CD4-positive, alpha-beta memory T cell (primary cell): ENCODE data around the gene FAM210A. TPM values are rescaled to one million over a fixed set of nuclear protein-coding genes. Genes with fewer than 3 reads are reported as not detected.
"Not testable (repeated sequence)": the region's sequence is repeated elsewhere in the genome, so short reads cannot be mapped to it uniquely, and the experiment has no call there.

Source experiments
- CTCF ChIA-PET: fragments of 350-600 bp; sonication (Branson Sonifier 250); formaldehyde crosslinking; loops from one replicate; lab custom pipeline; 2021; ENCODE audit warnings: inconsistent platforms; ENCODE audit not compliant: partially characterized antibody; lab: Charles Lee
- POLR2A ChIA-PET: fragments of 350-600 bp; sonication (Branson Sonifier 250); formaldehyde crosslinking; loops from one replicate; lab custom pipeline; 2021; ENCODE audit not compliant: partially characterized antibody; lab: Charles Lee
- DNase-seq, 5 donors: peaks; one replicate each; pipeline versions ENCODE4 v3.0.0 to v3.0.0-alpha.2; 2020 to 2022; ENCODE audit warnings: mixed read lengths in 1 of 5
- H3K27ac ChIP-seq: one replicate; pipeline ENCODE4 v1.7.0; 2013; ENCODE audit warnings: low read depth, low read length
- H3K27me3 ChIP-seq: 2 replicates; pipeline ENCODE4 v1.7.0; 2013; ENCODE audit warnings: mild to moderate bottlenecking, low read length, moderate library complexity; ENCODE audit not compliant: insufficient read depth
- H3K36me3 ChIP-seq: 2 replicates; pipeline ENCODE4 v1.7.0; 2013; ENCODE audit warnings: mild to moderate bottlenecking, low read length, moderate library complexity; ENCODE audit not compliant: insufficient read depth
- H3K4me1 ChIP-seq: 2 replicates; pipeline ENCODE4 v1.7.0; 2013; ENCODE audit warnings: mild to moderate bottlenecking, low read length, moderate library complexity; ENCODE audit not compliant: insufficient read depth
- H3K4me3 ChIP-seq, 2 donors: one replicate each; pipeline ENCODE4 v1.7.0; 2013; ENCODE audit warnings: low read length in 2 of 2, mild to moderate bottlenecking in 1 of 2
- H3K9me3 ChIP-seq, 2 donors: one replicate each; pipeline ENCODE4 v1.7.0; 2013; ENCODE audit warnings: low read length in 2 of 2, control low read depth in 1 of 2; ENCODE audit not compliant: control insufficient read depth in 1 of 2
- H3K27ac Mint-ChIP-seq, 7 donors: one replicate each; pipeline ENCODE4 v1.8.0; 2020 to 2021; ENCODE audit warnings: mixed read lengths in 7 of 7, mild to moderate bottlenecking in 6 of 7, inconsistent platforms in 3 of 7, moderate library complexity in 3 of 7
- H3K27me3 Mint-ChIP-seq, 2 donors: one replicate each; pipeline ENCODE4 v1.8.0; 2020 to 2021; ENCODE audit warnings: mixed read lengths in 2 of 2
- H3K36me3 Mint-ChIP-seq, 2 donors: one replicate each; pipeline ENCODE4 v1.8.0; 2020 to 2021; ENCODE audit warnings: mixed read lengths in 2 of 2, inconsistent platforms in 1 of 2, mild to moderate bottlenecking in 1 of 2
- H3K4me1 Mint-ChIP-seq, 4 donors: one replicate each; pipeline ENCODE4 v1.8.0; 2020 to 2021; ENCODE audit warnings: mixed read lengths in 4 of 4, mild to moderate bottlenecking in 1 of 4
- H3K4me3 Mint-ChIP-seq, 8 donors: one replicate each; pipeline ENCODE4 v1.8.0; 2020 to 2021; ENCODE audit warnings: mixed read lengths in 8 of 8, mild to moderate bottlenecking in 7 of 8, moderate library complexity in 6 of 8, inconsistent platforms in 3 of 8
- H3K9me3 Mint-ChIP-seq, 8 donors: one replicate each; pipeline ENCODE4 v1.8.0; 2020 to 2021; ENCODE audit warnings: mixed read lengths in 8 of 8, mild to moderate bottlenecking in 5 of 8, inconsistent platforms in 3 of 8, moderate library complexity in 1 of 8
- intact Hi-C: fragments of 100-400 bp; cut with micrococcal nuclease; formaldehyde crosslinking; loops from one replicate; pipeline ENCODE4 v1.15.1; 2023
- polyA plus RNA-seq, 2 donors: library from polyadenylated mRNA; unstranded; fragments of 300-500 nt; fragmentation: Illumina TruSeq; gene quantifications; one replicate each; pipeline ENCODE4 v1.2.3, GENCODE V29; 2021
- total RNA-seq, 2 experiments: library from RNA; stranded (reverse); gene quantifications; one replicate each; pipeline ENCODE4 v1.2.3, GENCODE V29; 2021

The FAM210A gene
- total and polyA plus RNA-seq, 4 experiments from 2014 or later = 9.4 to 13.7 (median 11.6) TPM

DNA sequence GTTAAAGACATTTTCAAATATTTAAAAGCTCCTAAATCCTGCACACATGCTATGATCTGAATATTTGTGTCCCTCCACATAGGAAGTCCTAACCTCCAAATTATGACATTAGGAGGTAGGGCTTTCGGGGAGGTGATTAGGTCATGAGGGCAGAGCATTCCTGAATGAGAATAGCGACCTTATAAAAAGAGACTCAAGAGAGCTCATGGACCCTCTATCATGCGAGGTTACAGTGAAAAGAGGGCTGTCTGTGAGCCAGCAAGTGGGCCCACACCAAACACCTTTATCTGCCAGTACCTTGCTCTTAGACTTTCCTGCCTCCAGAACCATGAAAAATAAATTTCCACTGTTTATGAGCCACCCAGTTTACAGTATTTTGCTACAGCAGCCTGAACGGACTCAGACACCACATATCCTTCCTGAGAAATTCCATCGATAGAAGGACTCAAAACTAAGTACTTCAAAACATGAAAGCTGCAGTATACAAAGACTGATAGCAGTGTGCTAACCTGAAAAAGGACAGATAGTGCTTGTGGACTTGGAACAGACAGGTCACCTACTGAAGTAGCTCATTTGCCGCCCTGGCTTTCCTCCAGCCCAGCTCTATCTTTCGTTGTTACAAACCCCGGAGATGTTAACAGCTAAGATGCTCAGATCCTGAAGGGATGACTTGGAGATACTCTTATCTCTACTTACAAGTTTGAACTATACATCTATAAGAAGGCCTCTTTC, 13.8 kb downstream of the FAM210A start:
- Mint-ChIP-seq H3K27me3 (no peaks in the 10 kb centered on the region), H3K9me3 (peaks cover 0 to 2% (median 0%) of the 10 kb centered on the region in 8 donors), H3K27ac (no peak overlapping the region), H3K4me1 (peaks cover 7 to 21% (median 15%) of the 10 kb centered on the region in 4 donors), H3K36me3 (peaks cover 7 to 24% of the 10 kb centered on the region in 2 donors), H3K4me3 (no peak overlapping the region)
- H3K4me1 ChIP-seq = no peaks in the 10 kb centered on the region
- DNase-seq = no peak
- ChIA-PET CTCF (no interaction called here), POLR2A (no interaction called here)
- H3K9me3 ChIP-seq = no peaks in the 10 kb centered on the region
- intact Hi-C loops = no loop called here
- H3K36me3 ChIP-seq = no peaks in the 10 kb centered on the region
- H3K27me3 ChIP-seq = no peaks in the 10 kb centered on the region
- H3K4me3 ChIP-seq = no peak overlapping the region
- H3K27ac ChIP-seq = no peak overlapping the region

DNA sequence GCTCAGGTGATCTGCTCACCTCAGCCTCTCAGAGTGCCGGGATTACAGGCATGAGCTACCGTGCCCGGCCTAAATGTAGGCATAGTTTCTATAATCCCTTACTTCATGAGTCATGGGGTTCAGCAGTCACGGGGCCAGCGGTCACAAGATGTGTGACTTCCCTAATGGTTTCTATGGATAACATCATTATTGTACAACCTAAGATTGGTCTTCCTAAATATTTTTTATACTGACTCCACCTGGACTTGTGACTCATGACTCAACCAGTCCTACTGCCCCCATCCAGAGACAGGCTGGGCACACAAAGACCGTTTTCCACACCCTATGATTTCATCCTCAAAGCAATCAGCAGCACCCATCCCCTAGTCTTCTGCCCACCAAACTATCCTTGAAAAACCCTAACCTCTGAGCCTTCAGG, 15.9 kb downstream of the FAM210A start:
- H3K27me3 ChIP-seq = no peaks in the 10 kb centered on the region
- ChIA-PET POLR2A (no interaction called here), CTCF (interaction anchor here (0.9 kb wide), 1 partner anchor 49 kb away, joined by 3 read pairs; no protein-coding TSS in a partner anchor)
- intact Hi-C loops = no loop called here
- H3K27me3 Mint-ChIP-seq = no peaks in the 10 kb centered on the region
- no peak overlapping the region for H3K27ac Mint-ChIP-seq
- H3K4me1 ChIP-seq = no peaks in the 10 kb centered on the region
- H3K36me3 Mint-ChIP-seq = peaks cover 16 to 26% of the 10 kb centered on the region in 2 donors
- H3K36me3 ChIP-seq = no peaks in the 10 kb centered on the region
- H3K27ac ChIP-seq = no peak overlapping the region
- H3K4me1 Mint-ChIP-seq = peaks cover 7 to 21% (median 15%) of the 10 kb centered on the region in 4 donors
- peaks cover 0 to 9% (median under 1%) of the 10 kb centered on the region in 8 donors for H3K9me3 Mint-ChIP-seq
- no peak overlapping the region for H3K4me3 ChIP-seq
- no peak overlapping the region for H3K4me3 Mint-ChIP-seq
- no peaks in the 10 kb centered on the region for H3K9me3 ChIP-seq
- no peak for DNase-seq

DNA sequence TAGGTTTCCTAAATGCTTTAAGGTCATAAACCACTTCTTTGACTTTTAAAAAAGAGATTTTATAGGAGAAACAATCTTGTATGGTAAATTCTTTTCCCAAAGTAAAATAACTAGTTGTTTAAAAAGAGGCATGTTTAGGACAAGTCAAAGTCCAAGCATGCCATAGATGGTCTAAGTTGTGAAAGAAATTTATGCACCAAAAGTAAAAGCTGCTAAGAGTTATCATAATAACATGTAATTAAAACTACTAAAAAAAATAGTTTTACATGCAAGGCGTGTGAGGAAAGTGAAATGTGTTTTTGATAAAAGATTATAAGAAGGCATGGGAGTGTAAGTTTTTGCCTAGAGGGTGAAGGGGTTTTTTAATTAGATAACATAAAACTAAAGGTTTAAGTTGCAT, 22.5 kb downstream of the FAM210A start:
- Histone ChIP-seq H3K27me3 (no peaks in the 10 kb centered on the region), H3K36me3 (no peaks in the 10 kb centered on the region), H3K9me3 (no peaks in the 10 kb centered on the region), H3K4me3 (no peak overlapping the region), H3K27ac (no peak overlapping the region), H3K4me1 (no peaks in the 10 kb centered on the region)
- POLR2A ChIA-PET = no interaction called here
- H3K36me3 Mint-ChIP-seq = peaks cover 25 to 47% of the 10 kb centered on the region in 2 donors
- H3K4me3 Mint-ChIP-seq = no peak overlapping the region
- H3K4me1 Mint-ChIP-seq = peaks cover 0 to 8% (median 3%) of the 10 kb centered on the region in 4 donors
- CTCF ChIA-PET = no interaction called here
- H3K9me3 Mint-ChIP-seq = peaks cover 0 to 40% (median 27%) of the 10 kb centered on the region in 8 donors
- no peak overlapping the region for H3K27ac Mint-ChIP-seq
- intact Hi-C loops = no loop called here
- H3K27me3 Mint-ChIP-seq = no peaks in the 10 kb centered on the region
- DNase-seq = no peak

DNA sequence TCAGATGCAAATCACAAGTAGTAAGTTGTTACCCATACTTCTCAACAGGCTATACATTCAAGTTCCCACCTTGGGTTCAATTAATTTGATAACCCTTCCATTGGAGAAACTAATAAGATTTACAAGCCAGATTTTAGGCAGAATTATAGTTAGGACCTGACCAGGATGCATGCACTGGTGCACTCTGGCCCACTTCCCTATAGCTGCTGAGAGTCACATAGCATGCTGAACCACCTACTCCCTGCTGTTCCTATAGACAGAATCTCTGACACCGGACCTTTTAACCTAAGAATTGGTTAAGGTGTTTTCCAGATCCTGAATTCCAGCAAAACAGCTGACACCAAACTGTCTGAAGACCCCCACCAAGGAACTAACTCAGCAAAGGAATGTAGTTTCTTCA, 26.2 kb downstream of the FAM210A start:
- intact Hi-C loops = no loop called here
- Mint-ChIP-seq H3K27ac (no peak overlapping the region), H3K4me1 (peaks cover 5 to 16% (median 11%) of the 10 kb centered on the region in 4 donors), H3K9me3 (peaks cover 0 to 44% (median 27%) of the 10 kb centered on the region in 8 donors), H3K27me3 (no peaks in the 10 kb centered on the region), H3K4me3 (no peak overlapping the region), H3K36me3 (peaks cover 20 to 43% of the 10 kb centered on the region in 2 donors)
- DNase-seq = no peak
- Histone ChIP-seq H3K9me3 (no peaks in the 10 kb centered on the region), H3K4me3 (no peak overlapping the region), H3K36me3 (no peaks in the 10 kb centered on the region), H3K27me3 (no peaks in the 10 kb centered on the region), H3K27ac (no peak overlapping the region), H3K4me1 (no peaks in the 10 kb centered on the region)
- POLR2A ChIA-PET = no interaction called here
- CTCF ChIA-PET = no interaction called here

DNA sequence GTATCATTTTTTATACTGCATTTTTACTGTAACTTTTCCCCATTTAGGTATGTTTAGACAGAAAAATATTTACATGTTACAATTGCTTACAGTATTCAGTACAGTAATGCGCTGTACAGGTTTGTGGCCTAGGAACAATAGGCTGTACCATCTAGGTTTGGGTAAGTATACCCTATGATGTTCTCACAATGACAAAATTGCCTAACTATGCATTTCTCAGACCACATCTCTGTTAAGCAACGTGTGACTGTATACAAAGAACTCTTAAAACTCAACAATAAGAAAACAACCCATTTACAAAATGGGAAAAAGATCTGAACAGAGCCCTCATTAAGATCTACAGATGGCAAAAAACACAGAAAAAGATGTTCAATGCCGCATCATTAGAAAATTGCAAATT, 29.4 kb downstream of the FAM210A start:
- CTCF ChIA-PET = no interaction called here
- DNase-seq = no peak
- H3K27ac Mint-ChIP-seq = no peak overlapping the region

DNA sequence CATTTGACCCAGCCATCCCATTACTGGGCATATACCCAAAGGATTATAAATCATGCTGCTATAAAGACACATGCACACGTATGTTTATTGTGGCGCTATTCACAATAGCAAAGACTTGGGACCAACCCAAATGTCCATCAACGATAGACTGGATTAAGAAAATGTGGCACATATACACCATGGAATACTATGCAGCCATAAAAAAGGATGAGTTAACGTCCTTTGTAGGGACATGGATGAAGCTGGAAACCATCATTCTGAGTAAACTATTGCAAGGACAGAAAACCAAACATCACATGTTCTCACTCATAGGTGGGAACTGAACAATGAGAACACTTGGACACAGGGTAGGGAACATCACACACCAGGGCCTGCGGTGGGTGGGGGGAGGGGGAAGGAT, 31.0 kb downstream of the FAM210A start:
- CTCF ChIA-PET, H3K27ac ChIP-seq, DNase-seq, H3K9me3 ChIP-seq, H3K4me3 Mint-ChIP-seq, H3K27me3 ChIP-seq, H3K27me3 Mint-ChIP-seq, intact Hi-C loops, H3K36me3 ChIP-seq, POLR2A ChIA-PET, H3K4me1 ChIP-seq, H3K27ac Mint-ChIP-seq, H3K4me3 ChIP-seq: not testable (repeated sequence)
- Mint-ChIP-seq H3K36me3 (peaks cover 7 to 21% of the 10 kb centered on the region in 2 donors), H3K4me1 (peaks cover 11 to 26% (median 15%) of the 10 kb centered on the region in 4 donors), H3K9me3 (peaks cover 0 to 41% (median 14%) of the 10 kb centered on the region in 8 donors)

More for the DNA sequence above, 29.4 kb downstream of the FAM210A start:
- intact Hi-C loops = no loop called here
- Mint-ChIP-seq H3K4me3 (no peak overlapping the region), H3K9me3 (peaks cover 0 to 48% (median 19%) of the 10 kb centered on the region in 8 donors), H3K4me1 (peaks cover 5 to 22% (median 13%) of the 10 kb centered on the region in 4 donors), H3K36me3 (peaks cover 13 to 28% of the 10 kb centered on the region in 2 donors), H3K27me3 (no peaks in the 10 kb centered on the region)
- H3K9me3 ChIP-seq = no peaks in the 10 kb centered on the region
- no peak overlapping the region for H3K4me3 ChIP-seq
- H3K4me1 ChIP-seq = no peaks in the 10 kb centered on the region
- POLR2A ChIA-PET = no interaction called here
- H3K27ac ChIP-seq = no peak overlapping the region
- no peaks in the 10 kb centered on the region for H3K36me3 ChIP-seq
- no peaks in the 10 kb centered on the region for H3K27me3 ChIP-seq

DNA sequence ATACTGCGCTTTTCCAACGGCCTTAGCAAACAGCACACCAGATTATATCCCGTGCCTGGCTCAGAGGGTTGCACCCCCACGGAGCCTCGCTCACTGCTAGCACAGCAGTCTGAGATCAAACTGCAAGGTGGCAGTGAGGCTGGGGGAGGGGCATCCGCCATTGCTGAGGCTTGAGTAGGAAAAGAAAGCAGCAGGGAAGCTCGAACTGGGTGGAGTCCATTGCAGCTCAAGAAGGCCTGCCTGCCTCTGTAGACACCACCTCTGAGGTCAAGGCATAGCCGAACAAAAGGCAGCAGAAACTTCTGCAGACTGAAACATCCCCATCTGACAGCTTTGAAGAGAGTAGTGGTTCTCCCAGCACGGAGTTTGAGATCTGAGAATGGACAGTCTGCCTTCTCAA, 36.3 kb downstream of the FAM210A start:
- Mint-ChIP-seq H3K36me3 (peaks cover 0 to 18% of the 10 kb centered on the region in 2 donors), H3K4me1 (peaks cover 19 to 33% (median 23%) of the 10 kb centered on the region in 4 donors), H3K9me3 (peaks cover 0 to 22% (median 12%) of the 10 kb centered on the region in 8 donors)
- H3K4me3 ChIP-seq, H3K4me1 ChIP-seq, H3K27ac Mint-ChIP-seq, H3K27me3 ChIP-seq, H3K27ac ChIP-seq, H3K36me3 ChIP-seq, DNase-seq, intact Hi-C loops, H3K9me3 ChIP-seq, POLR2A ChIA-PET, H3K4me3 Mint-ChIP-seq, H3K27me3 Mint-ChIP-seq: not testable (repeated sequence)
- CTCF ChIA-PET = interaction anchor here (1.2 kb wide), 1 partner anchor 9 kb away, joined by 3 read pairs; no protein-coding TSS in a partner anchor
